Keratinocyte (primary cell): ENCODE data around the gene ADI1.

Source experiments
- EZH2 ChIP-seq: IDR thresholded peaks from one replicate; pipeline ENCODE4 v1.6.1; 2012; ENCODE audit warnings: inconsistent platforms, mild to moderate bottlenecking, low read length, moderate library complexity
- TF ChIP-seq, protein P1 (sequence below), 3 experiments: IDR thresholded peaks in 1 of 3; conservative IDR thresholded peaks in 1 of 3; optimal IDR thresholded peaks in 1 of 3; 2 replicates in 2 of 3; 3 replicates in 1 of 3; pipeline versions ENCODE3 to v1.5.1; 2011; ENCODE audit warnings: low read length in 3 of 3, mild to moderate bottlenecking in 3 of 3, moderate library complexity in 2 of 3, control low read depth in 1 of 3, inconsistent platforms in 1 of 3; ENCODE audit not compliant: insufficient read depth in 2 of 3; ENCODE audit errors: extremely low read depth in 1 of 3

GRCh38 chr2:3520591-3520990 is 1.3 kb upstream of the ADI1 start:
- TF ChIP-seq, protein P1, sequence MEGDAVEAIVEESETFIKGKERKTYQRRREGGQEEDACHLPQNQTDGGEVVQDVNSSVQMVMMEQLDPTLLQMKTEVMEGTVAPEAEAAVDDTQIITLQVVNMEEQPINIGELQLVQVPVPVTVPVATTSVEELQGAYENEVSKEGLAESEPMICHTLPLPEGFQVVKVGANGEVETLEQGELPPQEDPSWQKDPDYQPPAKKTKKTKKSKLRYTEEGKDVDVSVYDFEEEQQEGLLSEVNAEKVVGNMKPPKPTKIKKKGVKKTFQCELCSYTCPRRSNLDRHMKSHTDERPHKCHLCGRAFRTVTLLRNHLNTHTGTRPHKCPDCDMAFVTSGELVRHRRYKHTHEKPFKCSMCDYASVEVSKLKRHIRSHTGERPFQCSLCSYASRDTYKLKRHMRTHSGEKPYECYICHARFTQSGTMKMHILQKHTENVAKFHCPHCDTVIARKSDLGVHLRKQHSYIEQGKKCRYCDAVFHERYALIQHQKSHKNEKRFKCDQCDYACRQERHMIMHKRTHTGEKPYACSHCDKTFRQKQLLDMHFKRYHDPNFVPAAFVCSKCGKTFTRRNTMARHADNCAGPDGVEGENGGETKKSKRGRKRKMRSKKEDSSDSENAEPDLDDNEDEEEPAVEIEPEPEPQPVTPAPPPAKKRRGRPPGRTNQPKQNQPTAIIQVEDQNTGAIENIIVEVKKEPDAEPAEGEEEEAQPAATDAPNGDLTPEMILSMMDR (optimal IDR thresholded peaks at IDR 0.05 in 1 of 3, IDR thresholded peaks at IDR 0.05 in 1 of 3, conservative IDR thresholded peaks at IDR 0.05 in 1 of 3; ENCODE audit: extremely low read depth in 1 of 3, insufficient read depth in 2 of 3, low read length in 3 of 3): no peak
- TF ChIP-seq EZH2: no peak
